ENCODE data around the gene SYNPO.

SYNPO gene

GRCh38 chr5:150700594-150701377 lies 60.3 kb downstream of the SYNPO start, which contains the start of gene RBM22:
Gene RBM22, minus strand, starts transcription at chr5:150701062. Its CDS starts 77 bp downstream, at chr5:150700985.
- no peak for FAIRE-seq

GRCh38 chr5:150703762-150704161 lies 63.3 kb downstream of the SYNPO start:
- no peak for FAIRE-seq

- FAIRE-seq: no peak
Measured at GRCh38 chr5:150706776-150707390, 66.4 kb downstream of the SYNPO start.
